D341Med (cell line): Measurements from ENCODE around the gene FGF3.
A peak's percentile ranks its signal among the peaks of the same experiment; 100 is the strongest.

Experiments used
- DNase-seq: peaks from one replicate; pipeline ENCODE4 v3.0.0; 2012; ENCODE audit warnings: low spot score

FGF3 gene

DNA sequence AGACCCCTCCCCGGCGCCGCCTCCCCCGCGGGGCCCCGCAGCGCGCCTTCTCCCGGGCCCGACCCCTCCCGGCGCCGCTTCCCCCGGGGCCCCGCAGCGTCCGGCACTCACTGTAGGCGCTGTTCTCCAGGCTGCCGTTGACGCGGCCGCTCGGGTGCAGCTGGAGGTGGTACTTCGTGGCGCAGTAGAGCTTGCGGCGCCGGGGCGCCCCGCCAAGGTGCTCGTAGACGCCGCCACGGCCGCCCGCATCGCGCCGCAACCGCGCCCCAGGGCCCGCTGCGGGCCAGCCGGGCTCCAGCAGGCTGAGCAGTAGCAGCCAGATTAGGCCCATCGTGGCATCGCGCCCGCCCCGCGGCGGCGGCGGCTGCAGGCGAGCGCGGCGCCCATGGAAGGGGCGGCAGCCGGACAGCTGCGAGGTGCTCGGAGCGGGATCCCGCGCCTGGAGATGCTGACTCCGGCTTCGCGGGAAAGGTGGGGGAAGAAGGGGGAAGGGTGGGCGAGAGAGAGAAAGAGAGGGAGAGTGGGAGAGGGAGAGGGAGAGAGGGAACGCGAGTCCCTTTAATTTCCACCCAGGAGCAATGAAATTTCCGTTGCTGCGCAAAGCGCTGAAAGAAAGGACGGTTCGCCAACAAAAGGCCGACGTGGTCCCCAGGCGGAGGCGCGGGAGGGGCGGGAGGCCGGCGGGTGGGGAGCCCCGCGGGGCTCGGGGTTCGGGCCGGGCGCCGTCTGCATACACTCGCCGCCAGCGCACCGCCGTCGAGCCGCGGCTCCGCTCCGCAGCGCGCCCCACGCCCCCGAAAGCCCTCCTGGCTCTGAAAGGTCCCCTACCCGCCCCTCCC, at the start of gene FGF3:
Gene FGF3, minus strand, starts transcription at position 814 of the 839 bp plus-strand sequence. Its CDS starts 483 bp downstream, at position 331.
- peak; percentile 53 for DNase-seq

DNA sequence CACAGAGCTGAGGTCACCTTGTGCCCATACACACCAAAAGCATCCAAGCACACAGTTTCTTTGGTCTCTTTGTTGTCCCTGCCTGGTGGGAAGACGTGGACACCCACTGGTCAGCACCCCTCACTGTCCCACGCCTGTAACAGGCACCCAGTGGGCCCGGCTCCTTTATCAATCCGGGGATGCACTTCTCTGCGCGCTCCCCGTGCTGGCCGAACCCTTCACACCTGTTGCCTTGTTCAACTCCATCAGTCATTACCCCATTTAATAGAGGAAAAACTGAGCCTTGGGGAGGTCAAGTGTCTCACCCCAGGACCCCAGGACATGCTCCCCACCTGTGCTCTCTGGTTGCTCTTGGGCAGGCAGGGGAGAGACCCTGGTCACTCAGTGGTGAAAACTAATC, 49.7 kb upstream of the FGF3 start:
- DNase-seq = peak; percentile 11

DNA sequence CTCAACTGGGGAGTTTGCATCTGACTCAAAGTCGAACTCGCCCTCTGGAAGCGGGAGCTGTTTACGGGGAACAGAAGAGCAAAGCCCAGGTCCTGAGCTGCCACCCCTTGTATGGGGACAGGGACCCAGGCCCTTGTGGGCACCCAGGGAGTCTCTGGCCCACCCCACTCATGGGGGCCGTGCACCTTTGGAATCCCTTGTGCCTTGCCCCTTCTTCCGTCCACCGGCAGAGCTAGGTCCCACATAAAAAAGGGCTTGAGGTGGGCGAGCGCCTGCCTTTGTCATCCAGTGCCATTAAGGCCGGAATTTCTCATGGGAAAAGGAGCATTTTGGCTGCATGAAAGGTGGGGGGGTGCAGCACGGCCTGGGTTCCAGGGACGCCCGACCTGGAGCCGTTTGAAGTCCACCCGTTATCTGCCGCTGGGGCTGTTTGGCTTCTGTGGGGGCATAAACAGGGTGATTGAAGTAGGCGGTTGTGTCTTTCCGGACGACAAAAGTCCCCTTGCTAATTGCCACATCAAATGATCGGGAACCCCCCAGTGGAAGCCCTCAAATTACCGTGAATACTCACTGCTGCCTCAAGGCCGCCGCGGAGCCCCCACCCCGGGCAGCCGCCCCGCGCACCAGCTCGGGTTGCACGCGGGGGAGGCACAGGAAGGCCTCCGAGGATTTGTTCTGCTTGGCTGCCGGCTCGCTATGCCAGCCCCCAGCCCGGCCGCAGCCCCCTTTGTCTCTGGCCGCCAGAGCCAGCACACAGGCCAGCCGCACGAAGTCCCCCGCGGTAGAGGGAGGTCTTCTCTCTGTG, 49.0 kb upstream of the FGF3 start:
- DNase-seq = no peak

DNA sequence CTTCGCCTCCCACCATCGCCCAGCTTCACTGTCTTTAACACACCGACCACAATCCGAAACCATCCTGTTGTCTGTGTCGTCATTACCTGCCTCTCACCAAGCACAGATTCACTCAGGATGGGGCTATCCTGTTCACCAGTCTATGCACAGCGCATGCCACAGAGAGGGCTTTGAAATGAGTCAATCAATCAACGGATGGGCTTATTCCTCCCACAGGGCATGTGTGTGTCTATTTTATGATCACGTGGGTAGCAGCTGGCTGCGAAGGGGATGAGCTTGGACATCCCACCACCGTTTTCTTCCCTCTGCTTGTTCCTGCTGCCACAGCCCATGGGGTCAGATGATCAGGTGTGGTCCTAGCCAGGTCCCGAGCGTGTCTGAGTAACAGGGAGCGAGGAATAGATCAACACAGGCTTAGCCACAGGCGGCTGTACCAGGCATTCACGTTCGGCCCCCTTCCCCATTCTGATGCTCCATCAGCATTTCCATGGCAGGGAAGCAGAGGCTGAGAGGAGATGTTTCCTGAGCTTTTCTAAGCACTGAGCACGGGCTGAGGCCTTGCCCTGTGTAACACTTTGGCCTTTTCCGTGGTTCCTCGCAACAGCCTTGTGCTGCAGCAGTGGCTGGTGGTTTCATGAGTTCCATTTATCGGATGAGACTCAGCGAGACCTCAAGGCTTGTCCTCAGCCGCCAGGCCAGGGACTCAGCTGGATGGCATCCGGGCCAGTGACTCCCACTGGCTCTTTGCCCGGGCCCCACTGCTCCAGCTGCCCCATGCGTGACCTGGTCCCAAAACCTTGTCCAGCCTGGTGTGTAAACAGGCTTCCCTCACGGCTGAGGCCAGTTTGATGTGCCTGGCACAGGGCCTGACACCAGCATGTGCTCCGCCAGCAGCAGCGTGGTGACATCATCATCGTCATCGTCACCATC, 48.1 kb upstream of the FGF3 start:
- no peak for DNase-seq

DNA sequence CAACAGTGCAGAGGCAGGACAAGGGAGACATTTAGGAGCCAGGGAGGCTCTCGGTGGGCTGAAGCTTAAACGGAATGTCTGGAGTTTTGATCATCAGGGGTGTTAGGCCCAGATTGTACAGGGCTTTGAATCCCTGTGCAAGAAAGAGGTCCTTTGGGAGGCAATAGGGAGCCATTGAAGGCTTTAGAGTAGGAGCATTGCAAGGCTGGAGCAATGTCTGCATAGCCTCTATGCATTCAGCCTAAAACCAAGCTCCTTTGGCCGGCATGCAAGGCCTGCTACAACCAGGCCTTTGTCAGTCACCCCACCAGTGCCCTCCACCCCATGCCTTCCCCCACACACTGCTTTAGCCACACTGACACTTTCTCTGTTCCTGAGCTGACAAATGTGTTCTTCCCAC, 47.4 kb upstream of the FGF3 start:
- DNase-seq = no peak

DNA sequence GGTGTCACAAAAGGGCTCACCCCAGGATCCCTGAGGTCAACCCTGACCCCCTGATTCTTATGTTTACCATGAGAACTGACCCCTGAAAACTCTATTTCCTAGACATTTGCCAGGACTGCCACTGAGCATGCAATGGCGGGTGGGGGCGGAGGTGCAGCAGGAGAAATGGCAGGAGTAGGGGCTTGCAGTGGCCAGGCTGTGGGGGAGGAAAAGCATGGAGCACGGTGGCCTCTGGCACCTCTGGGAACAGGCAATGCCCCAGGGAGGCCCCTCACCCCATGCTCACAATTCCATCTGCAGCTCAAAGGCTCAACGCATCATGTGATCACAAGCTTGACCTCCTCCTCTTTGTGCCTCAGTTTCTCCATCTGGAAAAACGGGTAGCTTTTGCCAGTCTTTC, 46.5 kb upstream of the FGF3 start:
- DNase-seq = no peak

DNA sequence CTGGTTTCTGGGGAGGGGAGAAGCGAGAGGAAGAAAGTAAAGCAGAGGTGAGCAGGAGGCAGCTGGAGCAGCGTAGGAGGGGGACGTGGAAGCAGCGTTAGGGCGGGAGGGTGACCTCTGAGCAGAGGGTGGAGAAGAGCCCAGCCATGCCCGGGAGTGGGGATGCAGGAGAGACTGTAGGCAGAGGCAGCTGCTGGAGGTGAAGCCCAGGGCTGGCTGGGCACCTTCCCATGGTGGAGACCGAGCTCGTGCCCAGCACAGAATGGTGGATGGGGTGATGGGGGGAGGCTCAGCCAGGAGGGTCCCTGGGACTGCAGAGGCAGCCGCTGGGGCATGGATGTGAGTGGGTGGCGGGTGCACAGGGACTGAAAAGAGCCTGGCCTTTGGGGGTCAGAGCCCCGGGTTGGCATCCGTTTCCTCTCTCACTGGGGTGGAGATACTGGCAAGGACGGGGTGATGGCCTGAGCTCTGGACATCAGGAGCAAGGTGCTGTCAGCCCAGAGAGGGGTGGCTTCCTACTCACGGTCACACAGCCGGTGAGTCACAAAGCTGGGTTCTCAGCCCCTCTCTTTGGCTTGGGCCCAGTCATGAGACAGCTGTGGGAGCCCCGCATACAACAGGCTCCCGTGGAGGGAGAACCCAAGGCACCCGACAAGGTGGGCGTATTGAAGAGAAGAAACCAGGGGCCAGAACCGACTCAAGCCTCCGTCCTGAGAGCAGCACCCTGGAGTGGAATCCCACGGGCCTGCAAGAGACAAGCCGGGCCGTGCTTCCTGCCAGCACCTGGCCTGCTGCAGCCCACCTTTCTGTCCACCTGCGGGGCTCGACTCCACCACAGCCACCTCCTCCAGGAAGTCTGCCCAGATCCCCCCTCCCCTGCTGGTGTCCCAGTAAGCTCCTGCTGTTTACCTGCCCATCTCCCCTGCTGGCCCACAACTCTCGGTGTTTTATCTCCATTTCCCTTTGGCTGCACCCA, 45.8 kb upstream of the FGF3 start:
- DNase-seq = no peak

DNA sequence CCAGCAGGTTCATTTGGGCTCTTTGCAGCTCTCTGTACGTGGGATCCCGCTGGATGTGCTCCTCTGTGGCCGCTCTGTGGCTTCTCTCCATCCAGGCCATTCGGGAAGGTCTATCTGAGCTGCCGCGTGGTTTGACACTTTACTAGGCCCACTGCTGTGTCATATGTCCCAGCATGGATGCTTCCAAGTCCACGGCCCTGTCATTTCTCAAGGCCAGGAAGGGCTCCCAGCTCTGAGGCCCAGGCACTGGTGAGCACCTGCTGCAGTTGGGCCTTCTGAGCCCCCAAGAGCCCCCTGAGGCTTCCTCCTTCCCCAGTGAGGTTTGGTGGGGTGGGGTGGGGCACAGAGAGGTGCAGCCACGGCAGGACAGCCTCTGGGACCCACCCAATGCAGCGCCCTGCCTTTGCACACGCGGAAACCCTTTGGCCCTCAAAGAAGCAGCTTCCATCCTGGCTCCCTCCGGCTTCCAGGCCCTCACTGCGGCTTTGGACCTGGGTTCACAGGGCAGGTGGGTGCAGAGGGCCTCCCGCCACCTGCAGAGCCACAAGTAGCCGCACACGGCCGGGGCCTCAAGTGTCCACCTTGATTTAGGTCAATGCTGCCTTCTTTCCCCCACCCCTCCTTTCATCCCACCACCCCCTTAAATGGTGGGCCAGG, 44.5 kb upstream of the FGF3 start:
- no peak for DNase-seq

DNA sequence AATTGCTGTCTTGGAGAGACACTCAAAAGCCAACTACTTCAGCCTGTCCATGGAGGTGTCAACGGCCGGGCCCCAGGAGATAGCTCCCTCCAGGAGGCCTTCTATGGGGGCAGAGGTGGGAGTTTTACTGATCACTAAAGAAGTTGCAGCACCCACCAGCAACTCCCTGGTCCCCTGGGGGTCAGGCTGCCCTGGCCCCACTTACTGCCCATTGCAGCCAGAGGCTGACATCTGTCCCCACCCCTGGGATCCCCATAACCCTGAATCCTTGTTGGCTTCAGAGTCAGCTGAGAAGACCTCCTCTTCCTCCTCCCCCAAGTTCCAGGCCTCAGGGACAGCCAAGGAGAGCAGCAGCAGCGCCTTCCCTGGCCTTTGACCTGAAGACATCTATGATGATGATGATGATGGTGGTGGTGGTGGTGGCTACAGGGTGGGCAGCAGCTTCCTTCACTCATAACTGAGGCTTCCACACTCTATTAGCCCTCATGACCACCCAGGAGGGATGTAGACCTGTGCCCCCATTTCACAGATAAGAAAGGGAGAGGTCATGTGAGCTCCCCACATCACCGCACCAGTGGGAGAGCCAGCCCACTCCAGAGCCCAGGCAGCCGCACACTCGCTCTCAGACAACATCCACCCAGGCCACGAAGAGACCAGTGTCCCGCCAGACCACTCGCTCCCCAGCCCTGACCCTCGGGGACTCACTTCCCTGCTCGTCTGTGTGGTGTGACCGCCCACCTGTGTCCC, 43.8 kb upstream of the FGF3 start:
- DNase-seq = no peak

DNA sequence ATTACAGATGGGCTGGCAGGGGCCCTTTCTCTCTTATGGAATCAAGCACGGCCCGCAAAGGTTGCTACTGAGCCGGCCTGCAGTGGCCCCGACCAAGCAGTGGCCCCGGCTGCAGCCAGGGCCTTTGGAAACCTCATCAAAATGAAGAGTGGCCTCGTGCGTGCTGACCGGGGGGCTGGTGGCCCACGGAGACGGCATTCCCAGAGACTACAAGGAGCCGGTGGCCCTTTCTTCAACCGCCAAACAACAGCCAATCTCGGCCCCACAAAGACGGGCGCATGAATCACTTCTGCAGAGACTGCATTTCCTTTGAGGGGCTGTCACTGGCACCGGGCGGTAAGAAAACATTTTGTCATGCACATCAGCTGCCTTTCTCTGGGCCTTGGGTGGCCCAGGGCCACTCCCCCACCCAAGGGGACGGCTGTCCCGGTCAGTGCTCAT, 43.1 kb upstream of the FGF3 start:
- DNase-seq = no peak

DNA sequence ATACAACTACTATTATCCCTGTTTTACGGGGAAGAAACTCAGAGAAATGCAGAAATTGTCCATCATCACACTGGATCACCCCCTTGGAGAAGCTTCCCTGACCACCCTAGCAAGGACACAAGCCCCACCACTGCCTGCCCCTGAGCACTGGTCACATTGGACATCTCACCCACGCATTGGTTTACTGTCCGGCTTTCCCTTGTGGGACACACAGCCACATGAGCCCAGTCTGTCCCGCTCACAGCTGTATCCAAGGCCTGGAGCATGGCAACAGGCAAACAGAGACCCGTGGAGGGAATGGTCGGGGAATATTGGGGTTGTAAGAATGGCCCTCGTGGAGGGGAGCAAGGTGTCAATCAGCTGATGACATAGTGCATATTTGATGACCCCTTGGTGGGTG, 42.7 kb upstream of the FGF3 start:
- no peak for DNase-seq

DNA sequence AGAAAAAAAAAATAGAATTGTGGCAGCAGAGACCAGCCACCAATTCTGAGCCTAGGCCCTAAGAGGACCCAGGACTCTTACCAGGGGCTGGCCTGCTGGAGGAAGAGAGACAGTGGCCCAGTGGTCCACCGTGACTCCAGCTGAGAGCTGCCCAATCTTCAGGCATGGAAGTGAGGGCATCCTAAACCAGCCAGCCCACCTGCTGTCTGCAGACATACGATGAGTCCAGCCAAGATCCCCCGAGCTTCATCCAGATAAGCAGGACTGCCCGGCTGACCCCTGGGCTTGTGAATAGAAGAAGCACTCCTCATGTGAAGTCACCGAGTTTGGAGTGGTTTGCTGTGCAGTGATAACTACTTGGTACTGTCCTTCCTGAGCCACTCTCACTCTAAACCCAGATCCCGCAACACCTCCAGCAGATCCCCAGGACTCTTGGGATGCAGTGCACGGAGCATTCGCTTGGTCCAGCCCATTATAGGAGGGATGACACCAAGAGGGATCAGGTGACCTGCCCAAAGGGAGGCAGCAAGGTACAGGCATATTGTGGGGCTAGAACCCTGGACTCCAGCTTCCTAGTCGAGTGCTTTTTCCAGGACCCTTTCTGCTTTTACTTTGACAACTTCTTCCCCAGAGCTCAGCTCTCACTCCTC, 41.7 kb upstream of the FGF3 start:
- no peak for DNase-seq

DNA sequence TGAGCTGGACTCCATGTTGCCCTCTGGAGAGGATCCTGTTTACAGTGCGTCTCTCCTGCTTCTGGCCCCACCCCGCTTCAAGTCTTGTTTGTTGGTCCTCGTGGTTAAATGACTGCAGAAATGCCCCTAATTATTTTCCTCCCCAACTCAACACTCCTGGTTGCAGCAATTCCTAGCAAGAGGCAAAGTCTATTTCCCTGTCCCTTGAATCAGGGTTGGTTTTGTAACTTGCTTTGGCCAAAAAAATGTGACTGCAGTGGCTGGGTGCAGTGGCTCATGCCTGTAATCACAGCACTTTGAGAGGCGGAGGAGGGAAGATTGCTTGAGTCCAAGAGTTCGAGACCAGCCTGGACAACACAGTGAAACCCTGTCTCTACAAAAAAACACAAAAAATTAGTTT, 41.0 kb upstream of the FGF3 start:
- DNase-seq = no peak

DNA sequence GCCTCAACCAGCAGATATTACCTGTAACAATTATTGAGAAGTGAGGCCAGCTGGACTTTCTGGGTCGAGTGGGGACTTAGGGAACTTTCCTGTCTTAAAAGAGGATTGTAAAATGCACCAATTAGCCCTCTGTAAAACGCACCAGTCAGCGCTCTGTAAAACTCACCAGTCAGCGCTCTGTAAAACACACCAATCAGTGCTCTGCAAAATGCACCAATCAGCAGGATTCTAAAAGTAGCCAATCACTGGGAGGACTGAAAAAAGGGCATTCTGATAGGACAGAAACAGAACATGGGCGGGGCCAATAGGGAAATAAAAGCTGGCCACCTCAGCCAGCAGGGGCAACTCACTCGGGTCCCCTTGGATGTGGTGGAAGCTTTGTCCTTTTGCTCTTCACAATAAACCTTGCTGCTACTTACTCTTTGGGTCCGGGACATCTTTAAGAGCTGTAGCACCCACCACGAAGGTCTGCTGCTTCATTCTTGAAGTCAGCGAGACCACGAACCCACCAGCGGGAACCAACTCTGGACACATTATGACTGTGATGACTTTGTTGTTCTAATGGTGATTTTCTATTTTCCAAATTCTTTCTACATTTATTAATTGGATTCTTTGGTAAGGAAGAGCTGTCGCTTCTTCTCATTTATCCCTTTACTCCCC, 40.2 kb upstream of the FGF3 start:
- DNase-seq = no peak

DNA sequence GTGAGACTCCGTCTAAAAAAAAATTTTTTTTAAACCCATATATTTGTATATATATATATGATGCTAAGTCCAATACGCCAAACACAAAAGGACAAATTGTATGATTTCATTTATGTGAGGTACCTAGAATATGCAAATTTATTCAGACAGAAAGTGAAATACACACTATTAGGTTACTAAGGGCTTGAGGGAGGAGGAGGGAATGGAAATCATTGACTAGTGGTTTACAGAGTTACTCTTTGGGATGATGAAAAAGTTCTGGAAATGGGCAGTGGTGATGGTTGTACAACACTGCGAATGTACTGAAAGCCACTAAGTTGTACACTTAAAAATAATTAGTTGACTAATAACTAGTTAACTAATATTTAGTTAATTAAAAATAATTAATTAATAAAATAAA, 36.2 kb upstream of the FGF3 start:
- DNase-seq = no peak

DNA sequence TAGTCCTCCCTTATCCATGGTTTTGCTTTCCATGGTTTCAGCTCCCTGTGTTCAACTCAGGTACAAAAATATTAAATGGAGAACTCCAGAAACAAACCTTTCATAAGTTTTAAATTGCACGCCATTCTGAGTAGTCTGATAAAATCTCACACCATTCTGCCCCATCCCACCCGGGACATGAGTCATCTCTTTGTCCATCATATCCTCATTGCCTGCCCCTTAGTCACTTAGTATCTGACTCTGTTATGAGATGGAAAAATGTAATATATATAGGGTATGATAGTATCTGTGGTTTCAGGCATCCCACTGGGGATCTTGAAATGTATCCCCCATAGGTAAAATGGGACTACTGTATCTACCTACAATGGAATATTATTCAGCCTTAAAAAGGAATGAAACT, 35.5 kb upstream of the FGF3 start:
- DNase-seq = no peak

DNA sequence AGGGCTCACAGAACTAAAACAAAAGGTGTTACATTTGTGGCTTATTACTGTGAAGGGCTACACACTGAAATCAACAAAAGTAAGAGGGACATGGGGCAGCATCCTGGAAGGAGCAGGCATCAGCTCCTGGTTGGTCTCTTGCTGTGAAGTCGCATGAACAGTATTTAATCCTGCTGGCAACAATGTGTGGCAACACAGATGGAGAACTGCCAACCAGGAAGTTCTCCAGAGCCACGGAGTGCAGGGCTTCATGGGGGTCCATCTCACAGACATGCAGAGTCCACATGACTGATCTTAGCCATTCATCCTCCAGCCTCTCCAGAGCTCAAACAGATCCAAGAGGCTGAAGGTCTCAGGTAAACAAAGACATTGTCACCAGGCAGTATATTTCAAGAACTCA, 32.8 kb upstream of the FGF3 start:
- DNase-seq = peak; percentile 11

DNA sequence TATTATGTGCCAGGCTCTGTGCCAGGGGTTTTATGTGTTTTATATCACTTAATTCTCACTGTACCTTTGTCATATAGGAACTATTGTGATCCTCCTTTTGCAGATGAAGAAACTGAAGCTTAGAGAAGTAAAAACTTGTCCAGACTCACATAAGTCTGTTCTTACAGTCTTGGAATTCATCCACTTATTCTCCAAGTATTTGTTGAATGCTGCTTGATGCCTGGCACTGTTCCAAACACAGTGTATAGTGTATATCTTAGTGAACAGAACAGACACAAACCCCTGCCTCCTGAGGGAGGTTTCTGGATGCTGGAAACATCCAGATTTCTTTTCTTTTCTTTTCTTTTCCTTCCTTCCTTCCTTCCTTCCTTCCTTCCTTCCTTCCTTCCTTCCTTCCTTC, 29.0 kb upstream of the FGF3 start:
- DNase-seq = no peak

DNA sequence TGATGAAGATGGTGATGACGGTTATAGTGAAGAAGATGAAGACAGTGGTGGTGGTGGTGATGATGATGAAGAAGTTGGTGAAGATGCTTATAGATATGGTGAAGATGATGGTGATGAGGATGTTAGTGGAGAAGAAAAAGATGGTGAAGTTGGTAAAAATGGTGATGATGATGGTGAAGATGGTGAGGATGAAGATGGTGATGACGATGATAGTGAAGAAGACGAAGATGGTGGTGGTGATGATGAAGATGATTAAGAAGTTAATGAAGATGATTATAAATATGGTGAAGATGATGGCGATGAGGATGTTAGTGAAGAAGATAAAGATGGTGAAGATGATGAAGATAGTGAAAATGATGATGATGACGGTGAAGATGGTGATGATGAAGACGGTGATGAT, 25.2 kb upstream of the FGF3 start:
- DNase-seq = no peak
